Stimulated activated naive B cell treated with anti-CD40 and anti-IgM and Interleukin-4, amounts not matched to agents 10 μg/mL and 1 μg/mL and 100 μg/mL, for 72 hours (primary cell): ENCODE measurements around the gene DNAH6.
"Not testable (repeated sequence)": the region's sequence is repeated elsewhere in the genome, so short reads cannot be mapped to it uniquely, and the experiment has no call there.

Experiments
- ATAC-seq, 2 donors: fragments of 150-1000 bp; cut with Tn5 transposase; replicated peaks; 2 replicates each; pipeline ENCODE4 v1.10.0; 2021; ENCODE audit warnings: moderate library complexity in 1 of 2
- DNase-seq: peaks from one replicate; pipeline ENCODE4 v3.0.0; 2021
- H3K27ac Mint-ChIP-seq: one replicate; pipeline ENCODE4 v1.8.0; 2022; ENCODE audit warnings: mild to moderate bottlenecking, mixed read lengths
- H3K27me3 Mint-ChIP-seq, 2 donors: one replicate each; pipeline ENCODE4 v1.8.0; 2022; ENCODE audit warnings: mixed read lengths in 2 of 2
- H3K36me3 Mint-ChIP-seq, 2 donors: one replicate each; pipeline ENCODE4 v1.8.0; 2022; ENCODE audit warnings: mixed read lengths in 2 of 2, mild to moderate bottlenecking in 1 of 2
- H3K4me1 Mint-ChIP-seq, 2 donors: one replicate each; pipeline ENCODE4 v1.8.0; 2022; ENCODE audit warnings: mixed read lengths in 2 of 2, mild to moderate bottlenecking in 1 of 2
- H3K4me3 Mint-ChIP-seq, 2 donors: one replicate each; pipeline ENCODE4 v1.8.0; 2022; ENCODE audit warnings: mild to moderate bottlenecking in 2 of 2, mixed read lengths in 2 of 2, moderate library complexity in 1 of 2
- H3K9me3 Mint-ChIP-seq, 2 donors: one replicate each; pipeline ENCODE4 v1.8.0; 2022; ENCODE audit warnings: mixed read lengths in 2 of 2, mild to moderate bottlenecking in 1 of 2

Gene DNAH6

DNA sequence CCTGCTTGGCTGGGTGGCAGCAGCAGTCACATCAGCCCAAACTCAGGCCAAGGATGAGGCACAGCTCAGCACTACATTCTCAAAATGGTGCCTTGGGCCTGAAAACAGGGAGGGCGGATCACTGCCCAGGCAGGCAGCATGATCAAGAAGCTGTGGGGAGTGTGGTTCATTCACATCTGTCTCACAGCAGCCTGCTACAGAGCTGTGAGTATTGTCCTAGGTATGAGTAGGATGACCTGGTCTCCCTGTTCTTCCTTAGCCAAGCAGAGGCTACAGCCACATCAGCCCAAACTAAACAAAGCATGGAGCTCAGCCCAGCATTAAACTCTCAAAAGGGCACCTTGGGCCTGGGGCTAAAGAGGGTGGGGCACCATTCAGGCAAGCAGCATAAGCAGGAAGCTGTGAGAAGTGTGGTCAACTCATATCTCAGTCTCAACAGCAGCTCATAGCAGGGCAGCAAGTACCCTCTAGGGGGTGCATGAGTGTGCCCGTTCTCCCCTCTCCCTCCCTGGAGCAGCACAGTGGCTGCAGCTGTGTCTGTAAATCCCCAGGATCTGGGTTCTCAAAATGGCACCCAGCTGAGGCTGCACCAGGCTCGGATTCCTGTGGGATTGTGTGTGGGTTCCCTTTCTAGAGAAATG lies 225.0 kb downstream of the DNAH6 start:
- peaks cover 0 to 5% of the 10 kb centered on the region in 2 donors for H3K9me3 Mint-ChIP-seq
- no peak overlapping the region for H3K4me3 Mint-ChIP-seq
- peak; percentile 98 to 100 for ATAC-seq
- peaks cover 0 to 1% of the 10 kb centered on the region in 2 donors for H3K36me3 Mint-ChIP-seq
- DNase-seq = peak; percentile 29
- H3K27me3 Mint-ChIP-seq = peaks cover 14 to 27% of the 10 kb centered on the region in 2 donors
- H3K4me1 Mint-ChIP-seq = peaks cover 6 to 7% of the 10 kb centered on the region in 2 donors
- no peak overlapping the region for H3K27ac Mint-ChIP-seq

DNA sequence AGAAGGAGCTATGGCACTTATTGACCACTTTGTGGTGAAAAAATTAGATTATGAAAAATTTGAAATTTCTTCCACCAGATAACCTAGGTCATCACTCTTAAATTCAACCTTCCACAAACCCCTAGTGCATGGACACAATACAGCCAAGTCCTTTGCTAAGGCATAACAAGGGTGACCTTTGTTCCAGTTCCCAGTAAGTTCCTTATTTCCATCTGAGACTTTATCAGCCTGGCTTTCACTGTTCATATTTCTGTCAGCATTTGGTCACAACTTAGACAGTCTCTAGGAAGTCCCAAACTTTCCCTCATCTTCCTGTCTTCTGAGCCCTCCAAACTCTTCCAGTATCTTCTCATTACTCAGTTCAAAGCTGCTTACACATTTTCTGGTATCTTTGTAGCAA lies 232.0 kb downstream of the DNAH6 start:
- no peaks in the 10 kb centered on the region for H3K36me3 Mint-ChIP-seq

DNA sequence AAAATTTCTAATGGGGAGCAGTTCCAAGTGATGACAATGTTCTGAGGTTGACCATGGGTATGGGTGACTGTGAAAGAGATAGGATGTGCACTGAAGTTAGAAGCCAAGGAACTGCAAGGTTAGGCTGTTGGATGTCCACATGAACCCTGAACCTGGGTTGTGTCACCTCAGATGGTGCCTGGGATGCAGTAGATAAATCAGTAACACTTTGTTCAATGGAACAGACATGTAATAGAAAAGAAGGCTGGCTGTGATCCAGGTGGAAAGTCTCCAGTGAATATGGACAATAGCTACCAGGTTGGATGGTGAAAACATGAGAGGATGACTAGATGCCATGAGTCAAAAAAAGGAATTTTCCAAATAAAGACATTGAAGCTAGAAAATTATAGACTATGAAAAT lies 233.1 kb downstream of the DNAH6 start:
- Mint-ChIP-seq H3K4me3 (no peak overlapping the region), H3K4me1 (no peaks in the 10 kb centered on the region), H3K36me3 (no peaks in the 10 kb centered on the region), H3K9me3 (no peaks in the 10 kb centered on the region), H3K27ac (no peak overlapping the region), H3K27me3 (peaks cover 6% of the 10 kb centered on the region in 2 donors)
- ATAC-seq (no peak), DNase-seq (no peak)

More for the DNA sequence above, 232.0 kb downstream of the DNAH6 start:
- H3K4me3 Mint-ChIP-seq = no peak overlapping the region
- no peaks in the 10 kb centered on the region for H3K4me1 Mint-ChIP-seq
- no peaks in the 10 kb centered on the region for H3K9me3 Mint-ChIP-seq
- ATAC-seq (no peak), DNase-seq (no peak)
- no peak overlapping the region for H3K27ac Mint-ChIP-seq
- H3K27me3 Mint-ChIP-seq = peaks cover 6% of the 10 kb centered on the region in 2 donors

DNA sequence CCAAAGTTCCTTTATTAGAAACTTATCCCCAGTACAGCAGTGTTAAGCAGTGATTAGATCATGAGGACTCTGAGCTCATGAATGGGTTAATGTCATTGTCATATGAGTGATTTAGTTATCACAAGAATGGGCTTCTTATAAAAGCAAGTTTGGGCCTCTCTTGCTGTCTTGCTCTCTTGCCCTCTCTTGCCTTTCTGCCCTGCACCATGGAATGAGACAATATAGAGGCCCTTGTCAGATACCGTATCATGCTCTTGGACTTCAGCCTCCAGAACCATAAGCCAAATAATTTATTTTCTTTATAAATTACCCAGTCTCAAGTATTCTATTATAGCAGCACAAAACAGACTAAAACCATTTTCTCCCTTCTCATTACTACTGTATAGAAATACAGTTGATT lies 238.8 kb downstream of the DNAH6 start:
- Mint-ChIP-seq H3K4me3 (no peak overlapping the region), H3K27ac (no peak overlapping the region), H3K27me3 (peaks cover 0 to 9% of the 10 kb centered on the region in 2 donors), H3K36me3 (no peaks in the 10 kb centered on the region), H3K4me1 (no peaks in the 10 kb centered on the region), H3K9me3 (no peaks in the 10 kb centered on the region)
- ATAC-seq (no peak), DNase-seq (no peak)

DNA sequence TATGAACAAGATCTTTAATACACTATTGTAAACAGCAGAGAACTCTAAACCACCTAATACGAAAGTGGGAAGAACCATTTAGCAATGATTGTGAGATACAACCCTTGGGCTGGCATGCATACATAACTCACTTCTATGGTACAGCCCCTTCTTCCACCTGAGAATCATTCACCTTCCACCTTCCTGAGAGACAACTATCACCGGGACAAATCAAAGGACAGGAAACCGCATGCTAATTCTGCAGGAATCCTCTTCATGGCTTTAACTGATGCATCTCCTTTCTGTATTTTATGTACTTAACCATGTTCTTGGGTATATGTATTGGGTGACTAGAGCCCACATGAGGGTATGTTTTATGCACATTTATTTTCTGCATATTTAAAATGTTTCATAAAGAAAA lies 241.3 kb downstream of the DNAH6 start:
- ATAC-seq (no peak), DNase-seq (no peak)
- Mint-ChIP-seq H3K9me3 (no peaks in the 10 kb centered on the region), H3K27ac (no peak overlapping the region), H3K27me3 (peaks cover 4 to 13% of the 10 kb centered on the region in 2 donors), H3K4me3 (no peak overlapping the region), H3K36me3 (no peaks in the 10 kb centered on the region), H3K4me1 (no peaks in the 10 kb centered on the region)

- Mint-ChIP-seq H3K27me3 (peaks cover 12 to 22% of the 10 kb centered on the region in 2 donors), H3K4me3 (no peak overlapping the region), H3K4me1 (no peaks in the 10 kb centered on the region), H3K9me3 (peaks cover 8 to 10% of the 10 kb centered on the region in 2 donors), H3K27ac (no peak overlapping the region), H3K36me3 (peaks cover 0 to 4% of the 10 kb centered on the region in 2 donors)
- no peak for ATAC-seq
- DNase-seq = no peak
These were observed 250.5 kb downstream of the DNAH6 start for GRCh38 chr2:84766791-84767190.

DNA sequence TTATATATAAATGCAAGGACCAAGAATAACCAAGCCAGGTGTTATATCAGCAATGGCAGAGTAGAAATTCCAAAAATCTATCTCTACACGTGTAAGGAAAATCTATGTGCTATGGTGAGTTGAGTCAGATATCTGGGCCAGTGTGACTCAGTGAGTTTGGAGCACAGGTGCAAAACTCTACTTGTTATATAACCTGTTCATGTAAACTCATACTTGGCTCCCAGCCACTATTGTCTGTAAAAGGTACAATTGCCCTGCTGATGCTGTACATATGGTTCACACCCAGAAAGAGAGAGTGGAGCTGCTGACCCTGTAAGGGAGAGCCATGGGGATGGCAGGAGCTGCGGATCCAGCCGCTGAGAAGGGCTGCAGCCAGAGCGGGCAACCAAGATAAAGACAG lies 252.5 kb downstream of the DNAH6 start:
- Mint-ChIP-seq H3K27me3 (peaks cover 8 to 15% of the 10 kb centered on the region in 2 donors), H3K4me3 (no peak overlapping the region), H3K36me3 (peaks cover 0 to 4% of the 10 kb centered on the region in 2 donors), H3K27ac (no peak overlapping the region), H3K4me1 (no peaks in the 10 kb centered on the region), H3K9me3 (peaks cover 16 to 17% of the 10 kb centered on the region in 2 donors)
- ATAC-seq (no peak), DNase-seq (no peak)

GRCh38 chr2:84770280-84770679 lies 254.0 kb downstream of the DNAH6 start:
- no peak for ATAC-seq
- Mint-ChIP-seq H3K36me3 (peaks cover 4% of the 10 kb centered on the region in 2 donors), H3K27ac (no peak overlapping the region), H3K4me3 (no peak overlapping the region), H3K4me1 (no peaks in the 10 kb centered on the region), H3K27me3 (peaks cover 4 to 8% of the 10 kb centered on the region in 2 donors), H3K9me3 (peaks cover 24 to 26% of the 10 kb centered on the region in 2 donors)
- DNase-seq = no peak

- H3K36me3 Mint-ChIP-seq = peaks cover 4 to 6% of the 10 kb centered on the region in 2 donors
These were observed 255.0 kb downstream of the DNAH6 start for GRCh38 chr2:84771251-84771650.

DNA sequence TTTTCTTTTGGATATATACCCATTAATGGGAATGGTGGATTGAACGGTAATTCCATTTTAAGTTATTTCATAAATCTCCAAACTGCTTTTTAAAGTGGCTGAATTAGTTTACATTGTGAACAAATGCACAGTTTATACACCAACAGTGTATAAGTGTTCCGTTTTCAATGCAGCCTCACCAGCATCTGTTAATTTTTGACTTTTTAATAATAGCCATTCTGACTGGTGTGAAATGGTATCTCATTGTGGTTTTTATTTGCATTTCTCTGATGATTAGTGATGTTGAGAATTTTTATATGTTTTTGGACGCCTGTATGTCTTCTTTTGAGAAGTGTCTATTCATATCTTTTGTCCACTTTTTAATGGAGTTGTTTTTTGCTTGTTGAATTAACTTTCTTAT lies 257.3 kb downstream of the DNAH6 start:
- H3K4me1 Mint-ChIP-seq, ATAC-seq, H3K27ac Mint-ChIP-seq, DNase-seq, H3K4me3 Mint-ChIP-seq, H3K36me3 Mint-ChIP-seq, H3K27me3 Mint-ChIP-seq: not testable (repeated sequence)
- H3K9me3 Mint-ChIP-seq = peaks cover 31 to 33% of the 10 kb centered on the region in 2 donors

More at GRCh38 chr2:84771251-84771650, 255.0 kb downstream of the DNAH6 start:
- ATAC-seq (no peak), DNase-seq (no peak)
- Mint-ChIP-seq H3K4me1 (no peaks in the 10 kb centered on the region), H3K27me3 (peaks cover 0 to 4% of the 10 kb centered on the region in 2 donors), H3K27ac (no peak overlapping the region), H3K4me3 (no peak overlapping the region), H3K9me3 (peaks cover 28 to 29% of the 10 kb centered on the region in 2 donors)

GRCh38 chr2:84776011-84776410 lies 259.7 kb downstream of the DNAH6 start:
- ATAC-seq (no peak), DNase-seq (no peak)
- Mint-ChIP-seq H3K27me3 (no peaks in the 10 kb centered on the region), H3K27ac (no peak overlapping the region), H3K9me3 (peaks cover 30 to 32% of the 10 kb centered on the region in 2 donors), H3K4me1 (peaks cover 14 to 25% of the 10 kb centered on the region in 2 donors), H3K36me3 (peaks cover 4 to 6% of the 10 kb centered on the region in 2 donors), H3K4me3 (no peak overlapping the region)

GRCh38 chr2:84778911-84779690 lies 262.8 kb downstream of the DNAH6 start:
- peaks cover 23 to 45% of the 10 kb centered on the region in 2 donors for H3K4me1 Mint-ChIP-seq
- H3K4me3 Mint-ChIP-seq = no peak overlapping the region
- H3K27me3 Mint-ChIP-seq = no peaks in the 10 kb centered on the region
- ATAC-seq (no peak), DNase-seq (no peak)
- no peak overlapping the region for H3K27ac Mint-ChIP-seq
- peaks cover 0 to 6% of the 10 kb centered on the region in 2 donors for H3K36me3 Mint-ChIP-seq
- peaks cover 17 to 18% of the 10 kb centered on the region in 2 donors for H3K9me3 Mint-ChIP-seq

- DNase-seq (no peak), ATAC-seq (no peak)
- H3K4me3 Mint-ChIP-seq = no peak overlapping the region
- H3K36me3 Mint-ChIP-seq = peaks cover 0 to 2% of the 10 kb centered on the region in 2 donors
- no peaks in the 10 kb centered on the region for H3K27me3 Mint-ChIP-seq
- H3K4me1 Mint-ChIP-seq = peaks cover 25 to 50% of the 10 kb centered on the region in 2 donors
- H3K9me3 Mint-ChIP-seq = peaks cover 10 to 12% of the 10 kb centered on the region in 2 donors
- no peak overlapping the region for H3K27ac Mint-ChIP-seq
These were observed 263.5 kb downstream of the DNAH6 start for GRCh38 chr2:84779781-84780180.

DNA sequence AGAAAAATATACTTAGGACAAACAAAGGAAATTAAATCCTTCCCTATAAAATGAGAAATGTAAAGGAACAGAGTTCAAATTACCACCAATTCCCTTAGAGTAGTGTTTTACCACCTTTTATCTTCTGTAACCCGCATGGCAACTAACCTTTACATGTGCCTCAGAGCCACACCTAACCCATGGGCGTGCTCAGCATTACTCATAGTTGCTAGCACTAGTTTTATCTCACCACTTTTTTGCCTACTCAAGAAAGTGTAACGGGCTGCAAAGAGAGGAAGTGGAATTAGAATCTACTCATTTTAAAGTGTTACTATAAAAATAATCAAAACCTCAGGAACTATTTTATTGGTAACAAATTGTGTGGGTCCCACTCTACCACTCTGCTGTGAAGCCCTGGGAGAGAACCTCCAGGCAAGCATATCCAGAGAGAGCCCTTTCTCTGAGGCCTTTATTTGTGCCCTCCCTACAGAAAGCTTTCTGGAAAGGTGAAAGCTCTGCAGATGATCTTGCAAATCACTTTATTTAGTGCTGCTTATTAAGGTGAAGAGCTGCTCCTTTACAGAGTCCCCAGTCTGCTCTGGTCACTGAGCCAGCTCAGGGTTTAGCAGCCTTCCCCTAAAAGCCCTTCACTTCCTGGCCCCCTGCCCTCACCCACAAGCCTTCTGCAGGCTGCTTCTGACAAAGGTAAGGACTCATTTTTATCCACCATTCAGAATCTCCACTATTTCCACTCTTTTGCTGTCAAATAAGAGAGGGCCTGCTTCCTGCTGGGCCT lies 265.8 kb downstream of the DNAH6 start:
- Mint-ChIP-seq H3K4me1 (peaks cover 26 to 51% of the 10 kb centered on the region in 2 donors), H3K27me3 (no peaks in the 10 kb centered on the region), H3K9me3 (peaks cover 0 to 5% of the 10 kb centered on the region in 2 donors), H3K36me3 (no peaks in the 10 kb centered on the region), H3K4me3 (no peak overlapping the region), H3K27ac (peak overlapping the region; percentile 83)
- DNase-seq (peak; percentile 26), ATAC-seq (peak; percentile 99)
